Liver (tissue), 9 donors: ENCODE measurements around the gene PRDX2. TPM values are rescaled to one million over a fixed set of nuclear protein-coding genes. Genes with fewer than 3 reads are reported as not detected.

Source experiments
- DNase-seq: peaks from one replicate; pipeline ENCODE4 v3.0.0-alpha.2; 2017; ENCODE audit warnings: low spot score
- H3K27ac ChIP-seq, 2 donors: one replicate each; pipeline ENCODE4 v1.7.0; 2013; ENCODE audit warnings: inconsistent platforms in 2 of 2, low read length in 2 of 2, control low read depth in 1 of 2, low read depth in 1 of 2, mild to moderate bottlenecking in 1 of 2
- H3K27me3 ChIP-seq, 4 donors: one replicate each; pipeline versions ENCODE4 v1.6.1 to v1.7.0; 2013; ENCODE audit warnings: low read length in 3 of 4, inconsistent platforms in 1 of 4, mild to moderate bottlenecking in 1 of 4, moderate library complexity in 1 of 4; ENCODE audit not compliant: control insufficient read depth in 4 of 4, insufficient read depth in 4 of 4
- H3K36me3 ChIP-seq, 4 donors: one replicate each; pipeline versions ENCODE4 v1.6.1 to v1.7.0; 2013; ENCODE audit warnings: low read length in 3 of 4, mild to moderate bottlenecking in 3 of 4, low read depth in 1 of 4, moderate library complexity in 1 of 4; ENCODE audit not compliant: control insufficient read depth in 4 of 4, insufficient read depth in 3 of 4
- H3K4me1 ChIP-seq, 4 donors: one replicate each; pipeline versions ENCODE4 v1.6.1 to v1.7.0; 2013; ENCODE audit warnings: low read length in 3 of 4, mild to moderate bottlenecking in 3 of 4, moderate library complexity in 1 of 4; ENCODE audit not compliant: control insufficient read depth in 4 of 4, insufficient read depth in 4 of 4
- H3K4me3 ChIP-seq, 3 donors: one replicate each; pipeline versions ENCODE4 v1.6.1 to v1.7.0; 2013; ENCODE audit warnings: low read length in 3 of 3, control low read depth in 1 of 3, low read depth in 1 of 3, mild to moderate bottlenecking in 1 of 3
- H3K9ac ChIP-seq, 2 donors: one replicate each; pipeline ENCODE4 v1.7.0; 2013; ENCODE audit warnings: low read length in 2 of 2, mild to moderate bottlenecking in 2 of 2, moderate library complexity in 2 of 2, control low read depth in 1 of 2, low read depth in 1 of 2
- H3K9me3 ChIP-seq, 4 donors: one replicate each; pipeline versions ENCODE4 v1.6.1 to v1.7.0; 2013; ENCODE audit warnings: low read length in 3 of 4; ENCODE audit not compliant: control insufficient read depth in 4 of 4
- EGR1 ChIP-seq, 2 donors: IDR thresholded peaks; 2 replicates each; pipeline ENCODE4 v1.6.1; 2016 to 2018; ENCODE audit warnings: antibody characterized with exemption in 2 of 2, low read depth in 2 of 2
- FOXA1 ChIP-seq: IDR thresholded peaks from 2 replicates; pipeline ENCODE4 v1.6.1; 2016; ENCODE audit warnings: antibody characterized with exemption
- FOXA2 ChIP-seq: IDR thresholded peaks from 2 replicates; pipeline ENCODE4 v1.6.1; 2016; ENCODE audit warnings: antibody characterized with exemption
- HNF4A ChIP-seq, 2 donors: conservative IDR thresholded peaks; 2 replicates each; pipeline ENCODE4 v1.6.1; 2016; ENCODE audit warnings: antibody characterized with exemption in 2 of 2, mild to moderate bottlenecking in 2 of 2
- HNF4G ChIP-seq: IDR thresholded peaks from 2 replicates; pipeline ENCODE4 v1.6.1; 2016; ENCODE audit warnings: antibody characterized with exemption
- NR2F2 ChIP-seq: IDR thresholded peaks from 2 replicates; pipeline ENCODE4 v1.6.1; 2016; ENCODE audit warnings: antibody characterized with exemption
- TAF1 ChIP-seq: conservative IDR thresholded peaks from 2 replicates; pipeline ENCODE4 v1.6.1; 2016; ENCODE audit warnings: antibody characterized with exemption, mild to moderate bottlenecking
- WGBS: extraction: QIAGEN DNeasy Blood & Tissue Kit; methylation state at CpG from one replicate; pipeline ENCODE4 v1.1.7; 2013; 5-methylcytosine and 5-hydroxymethylcytosine counted together
- polyA plus RNA-seq, 2 donors: library from polyadenylated mRNA; stranded (reverse) in 1 of 2; unstranded in 1 of 2; fragments of 200-250 nt in 1 of 2; fragments of >200 nt in 1 of 2; fragmentation: Nextera tagmentation in 1 of 2; extraction: Ambion mirVana in 1 of 2; gene quantifications; one replicate each; pipeline versions ENCODE4 v1.2.1 to v1.2.3, GENCODE V29; 2013 to 2015
- total RNA-seq, 2 donors: library from RNA; depleted of rRNA; stranded (reverse); fragments of >200 nt; gene quantifications; one replicate each; pipeline ENCODE4 v1.2.3, GENCODE V29; 2014
- TF ChIP-seq, protein P1 (sequence below): IDR thresholded peaks from 2 replicates; pipeline ENCODE4 v1.6.1; 2016; ENCODE audit warnings: antibody characterized with exemption
- TF ChIP-seq, protein P2 (sequence below): IDR thresholded peaks from 2 replicates; pipeline ENCODE4 v1.6.1; 2016; ENCODE audit warnings: antibody characterized with exemption, mild to moderate bottlenecking
- TF ChIP-seq, protein P3 (sequence below): fragments of 150-350 bp; IDR thresholded peaks from 2 replicates; pipeline ENCODE4 v1.5.1; 2017; ENCODE audit warnings: improper control_type of control experiment, low read depth, low read length; ENCODE audit not compliant: missing input control
- donor health status: healthy.
- donor health status: healthy.
- donor health status: healthy.
- donor health status: healthy.
- donor health status: healthy.

PRDX2 gene
- total and polyA plus RNA-seq, 4 donors, result 222 to 1,737 (median 283) TPM

DNA sequence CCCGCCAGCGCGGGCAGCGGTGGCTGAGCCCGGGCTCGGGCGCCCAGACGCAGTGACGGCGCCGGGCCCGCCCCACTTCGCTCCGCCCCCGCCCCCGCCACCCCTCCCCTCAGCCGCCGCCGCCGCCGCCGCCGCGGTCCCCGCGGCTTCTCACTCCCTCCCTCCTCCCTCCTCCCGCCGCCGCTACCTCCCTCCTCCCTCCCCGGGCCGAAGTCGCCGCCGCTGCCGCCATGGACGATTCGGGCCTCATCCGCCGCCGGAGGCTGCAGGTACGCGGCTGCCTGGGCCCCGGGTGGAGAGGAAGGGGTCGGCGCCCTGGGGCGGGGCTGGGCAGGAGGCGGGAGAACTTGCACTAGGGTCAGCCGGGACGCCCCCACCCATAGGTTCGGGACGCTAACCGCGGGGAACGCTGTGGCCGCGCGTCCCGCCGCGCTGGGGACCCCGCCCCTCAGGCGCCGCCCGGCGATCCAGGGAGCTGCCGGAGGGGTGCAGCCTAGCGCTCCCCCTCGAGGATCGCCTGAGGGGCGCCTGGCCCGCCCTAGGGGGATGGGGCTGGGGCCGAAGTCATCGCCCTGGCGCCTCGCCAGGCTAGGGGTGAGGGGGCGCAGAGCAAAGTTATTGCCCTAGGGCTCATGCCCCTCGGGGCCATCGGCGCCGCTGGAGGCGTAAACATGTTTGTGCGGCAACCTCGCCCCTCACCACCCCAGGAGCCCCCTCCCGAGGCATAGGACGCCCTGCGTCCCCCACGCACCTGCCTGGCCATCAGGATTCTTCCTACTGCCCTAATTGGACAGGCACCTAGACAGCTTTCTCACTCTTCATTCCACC, 32.4 kb upstream of the PRDX2 start (continued):
- TF ChIP-seq TAF1, result no peak
- no peak for TF ChIP-seq FOXA1
- TF ChIP-seq, protein P1, sequence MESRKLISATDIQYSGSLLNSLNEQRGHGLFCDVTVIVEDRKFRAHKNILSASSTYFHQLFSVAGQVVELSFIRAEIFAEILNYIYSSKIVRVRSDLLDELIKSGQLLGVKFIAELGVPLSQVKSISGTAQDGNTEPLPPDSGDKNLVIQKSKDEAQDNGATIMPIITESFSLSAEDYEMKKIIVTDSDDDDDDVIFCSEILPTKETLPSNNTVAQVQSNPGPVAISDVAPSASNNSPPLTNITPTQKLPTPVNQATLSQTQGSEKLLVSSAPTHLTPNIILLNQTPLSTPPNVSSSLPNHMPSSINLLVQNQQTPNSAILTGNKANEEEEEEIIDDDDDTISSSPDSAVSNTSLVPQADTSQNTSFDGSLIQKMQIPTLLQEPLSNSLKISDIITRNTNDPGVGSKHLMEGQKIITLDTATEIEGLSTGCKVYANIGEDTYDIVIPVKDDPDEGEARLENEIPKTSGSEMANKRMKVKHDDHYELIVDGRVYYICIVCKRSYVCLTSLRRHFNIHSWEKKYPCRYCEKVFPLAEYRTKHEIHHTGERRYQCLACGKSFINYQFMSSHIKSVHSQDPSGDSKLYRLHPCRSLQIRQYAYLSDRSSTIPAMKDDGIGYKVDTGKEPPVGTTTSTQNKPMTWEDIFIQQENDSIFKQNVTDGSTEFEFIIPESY, result no peak
- no peak for TF ChIP-seq NR2F2

DNA sequence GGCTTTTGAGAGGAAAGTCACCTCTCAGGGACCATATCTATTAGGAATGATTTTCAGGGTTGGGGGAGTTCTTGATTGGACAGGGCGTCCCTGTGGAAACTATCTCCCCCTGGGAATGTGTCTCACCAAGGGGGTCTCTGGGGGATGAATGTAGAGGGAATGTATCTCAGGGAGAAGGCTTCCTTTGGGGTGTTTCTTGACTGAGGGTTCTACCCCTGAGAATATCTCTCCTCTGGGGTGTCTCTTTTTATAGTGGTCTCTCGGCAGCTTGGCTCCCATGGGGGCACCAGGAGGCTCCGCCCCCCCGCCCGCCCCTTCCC, 31.8 kb upstream of the PRDX2 start:
- no peaks in the 10 kb centered on the region for H3K9me3 ChIP-seq
- whole genome bisulfite sequencing, result 3% methylated on average over 5 of the region's 5 CpGs
- no peak overlapping the region for H3K9ac ChIP-seq
- peaks cover 0 to 20% (median 17%) of the 10 kb centered on the region in 4 donors for H3K27me3 ChIP-seq
- H3K36me3 ChIP-seq, result no peaks in the 10 kb centered on the region
- H3K4me1 ChIP-seq, result peaks cover 0 to 19% (median 4%) of the 10 kb centered on the region in 4 donors
- no peak for DNase-seq
- peak overlapping the region in 1 of 3 donors; percentile 52 for H3K4me3 ChIP-seq
- TF ChIP-seq EGR1 (IDR thresholded peaks at IDR 0.05; ENCODE audit: low read depth in 2 of 2) (no peak), FOXA1 (no peak), HNF4G (no peak), NR2F2 (no peak), FOXA2 (no peak)
- TF ChIP-seq, protein P2, sequence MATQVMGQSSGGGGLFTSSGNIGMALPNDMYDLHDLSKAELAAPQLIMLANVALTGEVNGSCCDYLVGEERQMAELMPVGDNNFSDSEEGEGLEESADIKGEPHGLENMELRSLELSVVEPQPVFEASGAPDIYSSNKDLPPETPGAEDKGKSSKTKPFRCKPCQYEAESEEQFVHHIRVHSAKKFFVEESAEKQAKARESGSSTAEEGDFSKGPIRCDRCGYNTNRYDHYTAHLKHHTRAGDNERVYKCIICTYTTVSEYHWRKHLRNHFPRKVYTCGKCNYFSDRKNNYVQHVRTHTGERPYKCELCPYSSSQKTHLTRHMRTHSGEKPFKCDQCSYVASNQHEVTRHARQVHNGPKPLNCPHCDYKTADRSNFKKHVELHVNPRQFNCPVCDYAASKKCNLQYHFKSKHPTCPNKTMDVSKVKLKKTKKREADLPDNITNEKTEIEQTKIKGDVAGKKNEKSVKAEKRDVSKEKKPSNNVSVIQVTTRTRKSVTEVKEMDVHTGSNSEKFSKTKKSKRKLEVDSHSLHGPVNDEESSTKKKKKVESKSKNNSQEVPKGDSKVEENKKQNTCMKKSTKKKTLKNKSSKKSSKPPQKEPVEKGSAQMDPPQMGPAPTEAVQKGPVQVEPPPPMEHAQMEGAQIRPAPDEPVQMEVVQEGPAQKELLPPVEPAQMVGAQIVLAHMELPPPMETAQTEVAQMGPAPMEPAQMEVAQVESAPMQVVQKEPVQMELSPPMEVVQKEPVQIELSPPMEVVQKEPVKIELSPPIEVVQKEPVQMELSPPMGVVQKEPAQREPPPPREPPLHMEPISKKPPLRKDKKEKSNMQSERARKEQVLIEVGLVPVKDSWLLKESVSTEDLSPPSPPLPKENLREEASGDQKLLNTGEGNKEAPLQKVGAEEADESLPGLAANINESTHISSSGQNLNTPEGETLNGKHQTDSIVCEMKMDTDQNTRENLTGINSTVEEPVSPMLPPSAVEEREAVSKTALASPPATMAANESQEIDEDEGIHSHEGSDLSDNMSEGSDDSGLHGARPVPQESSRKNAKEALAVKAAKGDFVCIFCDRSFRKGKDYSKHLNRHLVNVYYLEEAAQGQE, result no peak
- H3K27ac ChIP-seq, result no peak overlapping the region

DNA sequence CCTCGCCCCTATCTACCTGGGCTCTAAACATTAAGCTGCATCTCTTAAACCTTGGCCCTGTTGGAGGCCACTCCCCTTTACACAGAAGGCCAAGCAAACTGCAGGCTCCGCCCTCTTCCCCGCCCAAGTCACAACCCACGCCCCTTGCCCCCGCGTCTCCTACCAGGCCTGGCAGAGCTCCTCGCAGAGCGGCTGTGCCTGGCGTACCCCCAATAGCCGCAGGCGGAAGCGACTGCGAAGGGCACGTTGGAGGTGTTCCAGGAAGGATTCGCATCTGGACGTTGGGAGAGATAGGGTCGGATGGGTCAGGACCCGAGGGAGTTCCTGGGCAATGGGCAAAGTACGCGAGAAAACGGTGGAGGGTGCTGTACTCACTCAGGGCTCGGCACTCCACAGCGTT, 26.9 kb upstream of the PRDX2 start:
- Histone ChIP-seq H3K4me3 (no peak overlapping the region), H3K27ac (no peak overlapping the region), H3K36me3 (no peaks in the 10 kb centered on the region), H3K9ac (no peak overlapping the region), H3K27me3 (peaks cover 0 to 11% (median 9%) of the 10 kb centered on the region in 4 donors), H3K4me1 (peaks cover 0 to 13% (median 4%) of the 10 kb centered on the region in 4 donors), H3K9me3 (no peaks in the 10 kb centered on the region)
- 5% methylated on average over 23 of the region's 23 CpGs for WGBS
- no peak for TF ChIP-seq HNF4A (conservative IDR thresholded peaks at IDR 0.05)
- TF ChIP-seq FOXA2, result no peak
- no peak for TF ChIP-seq FOXA1
- TF ChIP-seq, protein P3, sequence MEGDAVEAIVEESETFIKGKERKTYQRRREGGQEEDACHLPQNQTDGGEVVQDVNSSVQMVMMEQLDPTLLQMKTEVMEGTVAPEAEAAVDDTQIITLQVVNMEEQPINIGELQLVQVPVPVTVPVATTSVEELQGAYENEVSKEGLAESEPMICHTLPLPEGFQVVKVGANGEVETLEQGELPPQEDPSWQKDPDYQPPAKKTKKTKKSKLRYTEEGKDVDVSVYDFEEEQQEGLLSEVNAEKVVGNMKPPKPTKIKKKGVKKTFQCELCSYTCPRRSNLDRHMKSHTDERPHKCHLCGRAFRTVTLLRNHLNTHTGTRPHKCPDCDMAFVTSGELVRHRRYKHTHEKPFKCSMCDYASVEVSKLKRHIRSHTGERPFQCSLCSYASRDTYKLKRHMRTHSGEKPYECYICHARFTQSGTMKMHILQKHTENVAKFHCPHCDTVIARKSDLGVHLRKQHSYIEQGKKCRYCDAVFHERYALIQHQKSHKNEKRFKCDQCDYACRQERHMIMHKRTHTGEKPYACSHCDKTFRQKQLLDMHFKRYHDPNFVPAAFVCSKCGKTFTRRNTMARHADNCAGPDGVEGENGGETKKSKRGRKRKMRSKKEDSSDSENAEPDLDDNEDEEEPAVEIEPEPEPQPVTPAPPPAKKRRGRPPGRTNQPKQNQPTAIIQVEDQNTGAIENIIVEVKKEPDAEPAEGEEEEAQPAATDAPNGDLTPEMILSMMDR, result no peak
- DNase-seq, result peak; percentile 70
